ENCODE results near the gene ZSCAN20. TPM values are rescaled to one million over a fixed set of nuclear protein-coding genes. Genes with fewer than 3 reads are reported as not detected.

ZSCAN20 gene
- total RNA-seq, 3 donors from 2014 or later (not counting 1 experiment from before 2014, with no cell fraction given), result 0.49 to 1.5 (median 1.0) TPM

DNA sequence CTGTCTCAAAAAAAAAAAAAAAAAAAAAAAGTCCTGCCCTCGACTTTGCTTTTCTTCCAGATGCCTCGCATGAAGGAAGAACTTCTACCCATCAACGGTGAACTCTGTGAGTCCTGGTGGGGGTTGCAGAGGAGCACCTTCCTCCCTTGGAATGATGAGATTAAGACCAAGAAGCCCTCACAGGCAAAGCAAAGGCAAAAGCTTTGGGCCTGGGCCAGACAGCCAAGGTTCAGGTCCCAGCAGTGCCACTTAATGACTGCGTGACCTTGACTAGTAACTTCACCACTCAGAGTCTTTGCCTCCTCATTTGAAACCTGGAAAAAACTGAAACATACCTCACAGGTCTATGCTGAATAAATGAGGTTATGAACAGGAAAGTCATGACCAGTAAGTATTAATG lies 55.5 kb downstream of the ZSCAN20 start:
- Mint-ChIP-seq H3K36me3 (no peaks in the 10 kb centered on the region), H3K4me1 (no peaks in the 10 kb centered on the region), H3K27me3 (ENCODE audit: low read depth in 2 of 2) (peaks cover 21 to 52% of the 10 kb centered on the region in 2 donors), H3K4me3 (no peak overlapping the region), H3K9me3 (no peaks in the 10 kb centered on the region), H3K27ac (no peak overlapping the region)
- Histone ChIP-seq H3K36me3 (ENCODE audit: control insufficient read depth, insufficient read depth, low read length) (no peaks in the 10 kb centered on the region), H3K27ac (ENCODE audit: low read length) (no peak overlapping the region), H3K9me3 (ENCODE audit: control insufficient read depth, insufficient read depth, low read length) (no peaks in the 10 kb centered on the region), H3K4me3 (ENCODE audit: low read length) (no peak overlapping the region), H3K27me3 (ENCODE audit: control insufficient read depth, insufficient read depth, low read length) (peaks cover 6% of the 10 kb centered on the region), H3K4me1 (ENCODE audit: control insufficient read depth, insufficient read depth, low read length) (no peaks in the 10 kb centered on the region)
- no peak for DNase-seq
- intact Hi-C loops (cut with micrococcal nuclease), result no loop called here
- ATAC-seq, result no peak
- TF ChIP-seq, protein P1, sequence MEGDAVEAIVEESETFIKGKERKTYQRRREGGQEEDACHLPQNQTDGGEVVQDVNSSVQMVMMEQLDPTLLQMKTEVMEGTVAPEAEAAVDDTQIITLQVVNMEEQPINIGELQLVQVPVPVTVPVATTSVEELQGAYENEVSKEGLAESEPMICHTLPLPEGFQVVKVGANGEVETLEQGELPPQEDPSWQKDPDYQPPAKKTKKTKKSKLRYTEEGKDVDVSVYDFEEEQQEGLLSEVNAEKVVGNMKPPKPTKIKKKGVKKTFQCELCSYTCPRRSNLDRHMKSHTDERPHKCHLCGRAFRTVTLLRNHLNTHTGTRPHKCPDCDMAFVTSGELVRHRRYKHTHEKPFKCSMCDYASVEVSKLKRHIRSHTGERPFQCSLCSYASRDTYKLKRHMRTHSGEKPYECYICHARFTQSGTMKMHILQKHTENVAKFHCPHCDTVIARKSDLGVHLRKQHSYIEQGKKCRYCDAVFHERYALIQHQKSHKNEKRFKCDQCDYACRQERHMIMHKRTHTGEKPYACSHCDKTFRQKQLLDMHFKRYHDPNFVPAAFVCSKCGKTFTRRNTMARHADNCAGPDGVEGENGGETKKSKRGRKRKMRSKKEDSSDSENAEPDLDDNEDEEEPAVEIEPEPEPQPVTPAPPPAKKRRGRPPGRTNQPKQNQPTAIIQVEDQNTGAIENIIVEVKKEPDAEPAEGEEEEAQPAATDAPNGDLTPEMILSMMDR (IDR thresholded peaks at IDR 0.05), result no peak
- WGBS (ENCODE audit: insufficient coverage), result 100% methylated on average over 1 of the region's 4 CpGs

DNA sequence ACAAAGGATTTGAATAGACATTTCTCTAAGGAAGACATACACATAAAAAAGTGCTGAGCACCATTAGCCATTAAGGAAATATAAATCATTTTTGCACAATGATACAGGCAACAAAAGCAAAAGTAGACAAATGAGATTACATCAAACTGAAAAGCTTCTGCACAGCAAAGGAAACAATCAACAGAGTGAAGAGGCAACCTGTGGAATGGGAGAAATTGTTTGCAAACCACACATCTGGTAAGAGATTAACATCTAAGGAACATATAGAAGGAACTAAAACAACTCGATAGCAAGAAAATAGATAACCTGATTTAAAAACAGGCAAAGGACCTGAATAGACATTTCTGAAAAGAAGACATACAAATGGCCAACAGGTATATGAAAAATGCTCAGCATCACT lies 57.5 kb downstream of the ZSCAN20 start:
- Mint-ChIP-seq H3K27ac (no peak overlapping the region), H3K27me3 (ENCODE audit: low read depth in 2 of 2) (peaks cover 17 to 39% of the 10 kb centered on the region in 2 donors), H3K36me3 (no peaks in the 10 kb centered on the region), H3K4me3 (no peak overlapping the region), H3K4me1 (no peaks in the 10 kb centered on the region), H3K9me3 (no peaks in the 10 kb centered on the region)
- H3K4me1 ChIP-seq (ENCODE audit: control insufficient read depth, insufficient read depth, low read length), result no peaks in the 10 kb centered on the region
- peaks cover 6% of the 10 kb centered on the region for H3K27me3 ChIP-seq (ENCODE audit: control insufficient read depth, insufficient read depth, low read length)
- no peaks in the 10 kb centered on the region for H3K36me3 ChIP-seq (ENCODE audit: control insufficient read depth, insufficient read depth, low read length)
- ATAC-seq (no peak), DNase-seq (no peak)
- TF ChIP-seq, protein P1 (IDR thresholded peaks at IDR 0.05), result no peak
- no peaks in the 10 kb centered on the region for H3K9me3 ChIP-seq (ENCODE audit: control insufficient read depth, insufficient read depth, low read length)
- intact Hi-C loops (cut with micrococcal nuclease), result no loop called here
- no peak overlapping the region for H3K27ac ChIP-seq (ENCODE audit: low read length)
- H3K4me3 ChIP-seq (ENCODE audit: low read length), result no peak overlapping the region
- no CpG with 5 or more reads among the region's 1 CpG for WGBS (ENCODE audit: insufficient coverage)

DNA sequence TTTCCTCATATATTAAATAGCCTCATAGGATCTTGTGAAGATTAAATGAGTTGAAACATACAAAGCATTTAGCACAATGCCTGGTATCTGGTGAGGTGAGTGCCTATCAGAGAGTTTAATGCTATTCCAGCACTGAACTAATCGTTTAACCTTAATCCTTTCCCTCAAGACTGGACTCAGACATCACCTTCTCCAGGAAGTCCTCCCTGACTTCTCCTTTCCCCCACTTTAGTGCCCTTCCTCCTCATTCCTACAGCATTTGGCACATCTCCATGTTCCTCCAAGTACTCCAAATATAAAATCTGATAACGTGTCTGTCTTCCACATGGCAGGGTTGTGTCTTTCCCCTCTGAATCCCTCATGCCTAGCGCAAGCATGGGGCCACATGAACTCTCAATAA lies 59.8 kb downstream of the ZSCAN20 start:
- no peak for ATAC-seq
- Histone ChIP-seq H3K27ac (ENCODE audit: low read length) (no peak overlapping the region), H3K4me1 (ENCODE audit: control insufficient read depth, insufficient read depth, low read length) (no peaks in the 10 kb centered on the region), H3K27me3 (ENCODE audit: control insufficient read depth, insufficient read depth, low read length) (peaks cover 4% of the 10 kb centered on the region), H3K4me3 (ENCODE audit: low read length) (no peak overlapping the region), H3K9me3 (ENCODE audit: control insufficient read depth, insufficient read depth, low read length) (no peaks in the 10 kb centered on the region), H3K36me3 (ENCODE audit: control insufficient read depth, insufficient read depth, low read length) (no peaks in the 10 kb centered on the region)
- Mint-ChIP-seq H3K9me3 (no peaks in the 10 kb centered on the region), H3K27ac (no peak overlapping the region), H3K27me3 (ENCODE audit: low read depth in 2 of 2) (peaks cover 17 to 49% of the 10 kb centered on the region in 2 donors), H3K36me3 (no peaks in the 10 kb centered on the region), H3K4me3 (no peak overlapping the region), H3K4me1 (no peaks in the 10 kb centered on the region)
- intact Hi-C loops (cut with micrococcal nuclease), result no loop called here
- DNase-seq, result no peak
- WGBS (ENCODE audit: insufficient coverage), result 88% methylated on average over 3 of the region's 3 CpGs
- TF ChIP-seq, protein P1 (IDR thresholded peaks at IDR 0.05), result no peak

DNA sequence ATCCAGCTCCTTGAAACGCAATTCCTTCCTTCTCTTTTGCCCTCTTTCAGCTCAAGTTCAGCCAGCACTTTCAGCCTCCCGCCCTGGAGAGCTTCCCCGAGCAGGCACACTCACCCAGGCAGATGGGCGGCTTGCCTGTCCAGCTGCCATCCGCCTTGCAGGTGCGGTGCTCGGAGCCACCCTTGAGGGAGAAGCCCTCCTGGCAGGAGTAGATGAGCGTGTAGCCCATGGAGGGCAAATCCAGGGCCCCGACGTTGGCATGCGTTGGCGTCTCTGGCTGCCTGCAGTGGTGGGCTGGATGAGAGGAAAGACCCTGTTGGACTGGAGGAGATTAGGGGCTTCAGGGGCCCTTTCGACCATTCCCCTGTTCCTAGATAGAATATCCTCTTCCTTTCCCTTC lies 60.5 kb downstream of the ZSCAN20 start:
- H3K27me3 Mint-ChIP-seq (ENCODE audit: low read depth in 2 of 2), result peaks cover 16 to 47% of the 10 kb centered on the region in 2 donors
- 92% methylated on average over 12 of the region's 13 CpGs for WGBS (ENCODE audit: insufficient coverage)

More for the DNA sequence above, 60.5 kb downstream of the ZSCAN20 start:
- TF ChIP-seq, protein P1 (IDR thresholded peaks at IDR 0.05), result no peak
- intact Hi-C loops (cut with micrococcal nuclease), result no loop called here
- no peaks in the 10 kb centered on the region for H3K9me3 ChIP-seq (ENCODE audit: control insufficient read depth, insufficient read depth, low read length)
- peaks cover 4% of the 10 kb centered on the region for H3K27me3 ChIP-seq (ENCODE audit: control insufficient read depth, insufficient read depth, low read length)
- no peak overlapping the region for H3K4me3 ChIP-seq (ENCODE audit: low read length)
- H3K4me3 Mint-ChIP-seq, result no peak overlapping the region
- DNase-seq (no peak), ATAC-seq (no peak)
- H3K36me3 ChIP-seq (ENCODE audit: control insufficient read depth, insufficient read depth, low read length), result no peaks in the 10 kb centered on the region
- no peaks in the 10 kb centered on the region for H3K4me1 Mint-ChIP-seq
- H3K36me3 Mint-ChIP-seq, result no peaks in the 10 kb centered on the region
- H3K27ac ChIP-seq (ENCODE audit: low read length), result no peak overlapping the region
- H3K4me1 ChIP-seq (ENCODE audit: control insufficient read depth, insufficient read depth, low read length), result no peaks in the 10 kb centered on the region
- H3K9me3 Mint-ChIP-seq, result no peaks in the 10 kb centered on the region
- no peak overlapping the region for H3K27ac Mint-ChIP-seq
